ENCODE measurements around the gene EPHA7. TPM values are rescaled to one million over a fixed set of nuclear protein-coding genes. Genes with fewer than 3 reads are reported as not detected.

Gene EPHA7
- total and polyA plus RNA-seq, 12 donors = under 0.01 to 1.3 (median 0.14) TPM; not detected in 1

- 85 to 98% (median 90%) methylated on average over 3 of the region's 3 CpGs for WGBS, 4 donors
These were observed 160.0 kb downstream of the EPHA7 start for GRCh38 chr6:93259332-93259731.

GRCh38 chr6:93252930-93253329, 166.4 kb downstream of the EPHA7 start:
- no peaks in the 10 kb centered on the region for H3K9me3 ChIP-seq (replicated peaks in 1 of 3)
- H3K4me1 ChIP-seq (replicated peaks in 1 of 2) = no peaks in the 10 kb centered on the region
- DNase-seq = no peak
- no peaks in the 10 kb centered on the region for H3K27me3 ChIP-seq
- no peaks in the 10 kb centered on the region for H3K36me3 ChIP-seq (replicated peaks in 1 of 2)
- intact Hi-C loops (cut with DNase I) = no loop called here
- H3K4me3 ChIP-seq = no peak overlapping the region
- H3K27ac ChIP-seq = no peak overlapping the region
- TF ChIP-seq CTCF (IDR thresholded peaks at IDR 0.05) = no peak
- no peak for TF ChIP-seq POLR2A (IDR thresholded peaks at IDR 0.05)

More at GRCh38 chr6:93259332-93259731, 160.0 kb downstream of the EPHA7 start:
- Histone ChIP-seq H3K36me3 (replicated peaks in 1 of 2) (no peaks in the 10 kb centered on the region), H3K27ac (no peak overlapping the region), H3K9me3 (replicated peaks in 1 of 3) (no peaks in the 10 kb centered on the region), H3K27me3 (no peaks in the 10 kb centered on the region), H3K4me3 (no peak overlapping the region), H3K4me1 (replicated peaks in 1 of 2) (no peaks in the 10 kb centered on the region)
- no peak for TF ChIP-seq CTCF (IDR thresholded peaks at IDR 0.05)
- TF ChIP-seq POLR2A (IDR thresholded peaks at IDR 0.05) = no peak
- DNase-seq = no peak
- intact Hi-C loops (cut with DNase I) = no loop called here

- no peaks in the 10 kb centered on the region for H3K36me3 ChIP-seq (replicated peaks in 1 of 2)
- intact Hi-C loops (cut with DNase I) = no loop called here
- TF ChIP-seq POLR2A (IDR thresholded peaks at IDR 0.05) = no peak
- no peak for TF ChIP-seq CTCF (IDR thresholded peaks at IDR 0.05)
- H3K9me3 ChIP-seq (replicated peaks in 1 of 3) = no peaks in the 10 kb centered on the region
- WGBS, 4 donors = 28 to 35% (median 32%) methylated on average over 2 of the region's 2 CpGs
- H3K4me1 ChIP-seq (replicated peaks in 1 of 2) = no peaks in the 10 kb centered on the region
- H3K27ac ChIP-seq = no peak overlapping the region
- H3K27me3 ChIP-seq = no peaks in the 10 kb centered on the region
- DNase-seq = no peak
- H3K4me3 ChIP-seq = no peak overlapping the region
These were observed 170.7 kb downstream of the EPHA7 start for GRCh38 chr6:93248631-93249030.

GRCh38 chr6:93243231-93243778, 176.1 kb downstream of the EPHA7 start:
- DNase-seq = no peak
- Histone ChIP-seq H3K4me3 (no peak overlapping the region), H3K27ac (no peak overlapping the region), H3K9me3 (replicated peaks in 1 of 3) (no peaks in the 10 kb centered on the region), H3K4me1 (replicated peaks in 1 of 2) (no peaks in the 10 kb centered on the region), H3K27me3 (no peaks in the 10 kb centered on the region), H3K36me3 (replicated peaks in 1 of 2) (no peaks in the 10 kb centered on the region)
- intact Hi-C loops (cut with DNase I) = no loop called here
- WGBS, 4 donors = 36 to 49% (median 46%) methylated on average over 1 of the region's 1 CpG
- TF ChIP-seq POLR2A (IDR thresholded peaks at IDR 0.05) = no peak
- no peak for TF ChIP-seq CTCF (IDR thresholded peaks at IDR 0.05)
